HG02884 (cell line): Measurements from ENCODE around the gene PDIA3.
"Not testable (repeated sequence)": the region's sequence is repeated elsewhere in the genome, so short reads cannot be mapped to it uniquely, and the experiment has no call there.

ENCODE experiments used
- ATAC-seq: cut with Tn5 transposase; IDR thresholded peaks from one replicate; pipeline ENCODE4 v1.9.1; 2021; ENCODE audit warnings: mild to moderate bottlenecking, moderate library complexity; ENCODE audit not compliant: unreplicated experiment

Gene PDIA3

DNA sequence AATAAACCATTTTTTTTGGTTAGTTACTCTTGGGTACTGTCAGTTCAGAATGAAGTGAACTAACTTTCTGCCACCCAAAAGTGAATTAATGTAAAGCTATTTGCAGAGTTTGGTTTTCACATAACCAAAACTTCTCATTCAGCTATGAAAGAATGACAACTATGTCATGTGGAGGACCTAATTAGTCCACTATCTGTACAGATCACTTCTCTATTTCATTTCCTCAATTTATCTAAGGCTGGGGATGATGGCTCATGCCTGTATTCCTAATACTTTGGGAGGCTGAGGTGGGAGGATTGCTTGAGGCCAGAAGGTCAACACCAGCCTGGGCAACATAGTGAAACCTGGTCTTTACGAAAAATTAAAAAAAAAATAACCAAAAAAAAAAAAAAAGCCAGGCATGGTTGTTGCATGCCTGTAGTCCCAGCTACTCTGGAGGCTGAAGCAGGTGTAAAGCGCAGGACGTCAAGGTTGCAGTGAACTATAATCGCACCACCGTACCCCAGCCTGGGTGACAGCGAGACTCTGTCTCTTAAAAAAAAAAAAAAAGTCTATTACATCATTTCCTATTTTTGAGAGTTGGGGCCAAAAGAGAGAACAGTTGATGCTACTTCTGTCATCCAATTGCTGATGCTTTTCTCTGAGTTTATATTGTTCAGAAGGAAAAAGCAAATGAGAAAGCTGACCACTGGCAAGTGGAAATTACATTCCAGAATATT lies 62.9 kb downstream of the PDIA3 start:
- peak; percentile 55 for ATAC-seq

DNA sequence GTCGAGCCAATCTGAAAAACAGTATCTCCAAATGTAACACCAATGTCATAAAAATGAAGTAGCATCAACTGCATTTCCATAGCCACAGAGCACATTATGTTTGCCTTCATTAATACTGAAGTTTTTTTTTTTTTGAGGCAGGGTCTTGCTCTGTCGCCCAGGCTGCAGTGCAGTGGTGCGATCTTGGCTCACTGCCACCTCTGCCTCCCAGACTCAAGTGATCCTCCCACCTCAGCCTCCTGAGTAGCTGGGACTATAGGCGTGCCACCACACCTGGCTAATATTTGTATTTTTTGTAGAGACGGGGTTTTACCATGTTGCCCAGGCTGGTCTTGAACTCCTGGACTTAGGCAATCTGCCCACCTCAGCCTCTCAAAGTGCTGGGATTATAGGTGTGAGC lies 68.8 kb downstream of the PDIA3 start:
- not testable (repeated sequence) for ATAC-seq

DNA sequence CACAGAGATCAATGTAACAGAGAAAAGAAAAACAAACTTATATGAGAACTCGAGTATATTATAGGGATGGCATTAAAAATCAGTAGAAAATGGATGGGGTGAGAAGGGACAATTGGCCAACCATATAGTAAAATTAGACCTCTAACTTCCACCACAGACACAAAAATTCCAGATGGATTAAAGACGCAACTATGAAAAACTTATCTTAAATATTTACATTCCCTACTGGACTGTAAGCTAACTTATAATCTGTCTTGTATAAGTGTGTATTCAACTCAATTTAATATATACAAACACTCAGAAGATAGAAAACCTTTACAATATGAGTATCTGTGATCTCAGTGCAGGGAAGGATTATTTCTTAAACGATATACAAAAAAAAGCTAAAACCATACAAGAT lies 75.3 kb downstream of the PDIA3 start:
- no peak for ATAC-seq
